AG10803 (cell line): ENCODE results near the gene DHX34.

Experiments used
- DNase-seq: peaks from one replicate; pipeline ENCODE4 v3.0.0; 2010; ENCODE audit warnings: low read depth
- H3K4me3 ChIP-seq: 2 replicates; pipeline ENCODE4 v1.5.1; 2011; ENCODE audit warnings: mild to moderate bottlenecking, low read length, control low read depth
- CTCF ChIP-seq: conservative IDR thresholded peaks from 2 replicates; pipeline ENCODE4 v1.5.1; 2011; ENCODE audit warnings: mild to moderate bottlenecking, low read length, control low read depth, inconsistent platforms

DHX34 gene

DNA sequence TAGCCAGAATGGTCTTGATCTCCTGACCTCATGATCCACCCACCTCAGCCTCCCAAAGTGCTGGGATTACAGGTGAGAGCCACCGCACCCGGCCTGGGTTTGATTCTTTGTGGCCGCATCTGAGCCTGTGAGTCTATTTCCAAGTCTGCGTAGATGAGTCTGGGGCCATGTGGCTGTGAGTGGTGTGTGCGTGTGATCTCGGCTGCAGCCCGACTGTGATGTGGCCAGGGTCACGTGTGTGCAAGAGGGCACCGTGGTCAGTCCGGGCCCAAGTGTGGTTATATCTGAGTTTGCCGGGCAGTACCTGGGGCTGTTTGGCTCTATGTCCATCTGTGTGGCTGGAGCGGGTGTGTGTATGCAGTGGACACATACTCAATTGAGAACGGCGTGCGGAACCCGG lies 64.8 kb downstream of the DHX34 start:
- no peak for TF ChIP-seq CTCF

GRCh38 chr19:47414469-47414868 lies 65.4 kb downstream of the DHX34 start:
- no peak for DNase-seq
- TF ChIP-seq CTCF = no peak
- no peak overlapping the region for H3K4me3 ChIP-seq

More for the DNA sequence above, 64.8 kb downstream of the DHX34 start:
- DNase-seq = no peak
- no peak overlapping the region for H3K4me3 ChIP-seq

DNA sequence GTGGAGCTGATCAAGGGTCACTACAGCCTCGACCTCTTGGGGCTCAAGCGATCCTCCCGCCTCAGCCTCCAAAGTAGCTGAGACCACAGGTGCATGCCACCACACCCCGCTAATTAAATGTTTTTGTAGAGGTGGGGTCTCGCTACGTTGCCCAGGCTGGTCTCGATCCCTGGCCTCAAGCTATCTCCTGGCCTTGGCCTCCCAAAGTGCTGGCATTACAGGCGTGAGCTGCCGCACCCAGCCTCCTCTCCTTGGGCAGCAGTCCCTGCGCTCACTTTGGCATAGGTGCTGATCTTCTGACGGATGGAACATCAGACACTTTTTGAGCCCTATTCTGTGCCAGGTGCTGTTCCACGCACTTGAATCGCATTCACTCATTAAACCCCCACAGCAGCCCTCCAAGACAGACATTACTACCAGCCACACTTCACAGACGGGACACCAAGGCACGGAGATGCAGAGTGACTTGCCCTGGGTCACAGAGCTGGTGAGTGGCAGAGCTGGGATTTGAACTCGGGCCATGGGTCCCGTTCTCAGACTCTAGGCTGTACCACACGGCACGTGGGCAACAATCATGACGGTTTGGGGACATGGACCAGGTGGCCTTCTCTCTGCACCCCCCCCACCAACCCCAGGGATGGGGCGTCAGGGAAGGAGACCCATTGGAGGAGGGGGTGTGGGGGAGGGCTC lies 67.0 kb downstream of the DHX34 start:
- no peak for DNase-seq
- H3K4me3 ChIP-seq = no peak overlapping the region
- TF ChIP-seq CTCF = no peak

DNA sequence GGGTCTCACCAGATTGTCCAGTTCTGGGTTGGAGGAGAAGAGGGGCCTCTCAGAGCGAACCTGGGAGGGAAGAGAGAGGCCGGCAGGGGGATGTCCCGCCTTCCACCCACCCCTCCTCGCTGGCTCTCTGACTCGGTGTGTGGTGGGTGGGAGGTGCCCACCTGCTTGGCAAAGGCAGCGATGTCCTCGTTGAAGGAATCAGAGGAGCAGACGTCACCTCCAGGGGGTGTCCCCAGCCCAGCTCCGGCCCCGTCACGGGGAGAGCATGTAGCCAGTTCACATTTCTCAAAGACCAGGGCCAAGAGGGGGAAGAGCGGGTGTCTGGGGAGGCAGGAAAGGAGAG lies 67.5 kb downstream of the DHX34 start:
- no peak for DNase-seq
- no peak for TF ChIP-seq CTCF
- no peak overlapping the region for H3K4me3 ChIP-seq

DNA sequence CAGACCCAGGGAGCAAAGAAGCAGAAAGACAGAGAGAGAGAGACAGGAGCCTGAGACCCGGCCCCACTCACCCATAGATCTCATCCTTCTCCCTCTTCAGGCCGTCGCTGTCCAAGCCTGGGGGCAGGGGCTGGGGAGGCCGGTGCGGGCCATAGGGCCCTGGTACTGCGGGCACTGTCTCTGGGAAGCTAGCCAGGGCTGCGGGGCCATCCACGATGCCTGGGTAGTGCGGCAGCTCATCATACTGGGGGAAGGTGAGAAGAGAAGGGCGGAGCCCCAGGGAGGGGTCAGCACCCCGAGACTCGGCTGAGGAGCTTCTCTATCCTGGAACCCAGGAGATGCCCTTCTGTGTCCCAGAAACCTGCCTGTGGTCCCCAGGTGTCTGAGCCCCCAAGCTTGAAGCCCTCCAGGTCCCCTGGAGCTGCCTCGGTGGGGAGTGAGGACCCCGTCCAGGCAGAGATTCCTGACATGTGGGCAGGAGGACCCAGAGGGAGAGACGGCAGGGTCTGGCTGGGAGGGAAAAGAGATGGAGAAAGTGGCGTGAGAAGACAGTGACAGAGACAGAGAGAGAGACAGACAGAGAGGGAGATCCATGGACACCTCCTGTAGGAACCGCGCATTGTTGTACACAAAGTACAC lies 68.1 kb downstream of the DHX34 start:
- peak overlapping the region; percentile 80 for H3K4me3 ChIP-seq
- TF ChIP-seq CTCF = no peak
- no peak for DNase-seq

- peak overlapping the region; percentile 80 for H3K4me3 ChIP-seq
- no peak for DNase-seq
- no peak for TF ChIP-seq CTCF
Measured at GRCh38 chr19:47417746-47418691, 68.9 kb downstream of the DHX34 start.

DNA sequence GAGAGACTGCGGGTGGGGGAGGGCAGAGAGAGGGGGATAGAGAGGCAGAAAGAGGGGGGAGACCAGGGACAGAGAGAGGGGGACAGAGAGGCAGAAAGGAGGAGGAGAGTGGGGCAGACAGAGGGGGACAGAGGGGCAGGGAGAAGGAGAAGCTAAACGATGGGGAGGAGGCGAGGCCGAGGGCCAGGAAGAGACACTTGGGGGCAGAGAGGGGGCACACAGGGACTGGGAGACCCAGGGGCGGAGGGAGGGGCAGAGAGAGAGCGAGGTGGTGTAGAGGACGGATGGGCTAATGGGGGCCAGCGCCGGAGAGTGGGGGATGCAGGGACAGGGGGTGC lies 69.5 kb downstream of the DHX34 start:
- no peak for TF ChIP-seq CTCF
- H3K4me3 ChIP-seq = peak overlapping the region; percentile 80
- no peak for DNase-seq
